AG04450 (cell line): ENCODE data around the gene MPPED2. TPM values are rescaled to one million over a fixed set of nuclear protein-coding genes. Genes with fewer than 3 reads are reported as not detected.

Experiments used
- CTCF ChIA-PET: fragments of 300-600, 350-600 bp; formaldehyde crosslinking; extraction: SDS; loops from one replicate; lab custom pipeline; 2022; ENCODE audit warnings: antibody characterized with exemption, inconsistent platforms; lab: Charles Lee
- POLR2A ChIA-PET: fragments of 350-600 bp; formaldehyde crosslinking; extraction: SDS; loops from one replicate; lab custom pipeline; 2021; ENCODE audit warnings: antibody characterized with exemption, inconsistent platforms; lab: Yijun Ruan, JAX
- DNase-seq: peaks from one replicate; pipeline ENCODE4 v3.0.0-alpha.2; 2011; ENCODE audit warnings: low read depth, low spot score
- H3K27ac ChIP-seq: one replicate; pipeline ENCODE4 v1.5.1; 2012; ENCODE audit warnings: low read depth, low read length, control low read depth
- H3K27me3 ChIP-seq: one replicate; pipeline ENCODE4 v1.6.0; 2012; ENCODE audit warnings: low read length; ENCODE audit not compliant: control insufficient read depth, insufficient read depth
- H3K4me3 ChIP-seq: 2 replicates; pipeline ENCODE4 v1.5.1; 2011; ENCODE audit warnings: mild to moderate bottlenecking, low read depth, low read length, control low read depth
- H3K9me3 ChIP-seq: 2 replicates; pipeline ENCODE4 v1.5.1; 2012; ENCODE audit warnings: low read length; ENCODE audit not compliant: control insufficient read depth, insufficient read depth
- CTCF ChIP-seq: IDR thresholded peaks from 2 replicates; pipeline ENCODE4 v1.5.1; 2011; ENCODE audit warnings: low read depth, low read length, control low read depth, inconsistent platforms
- polyA plus RNA-seq: library from polyadenylated mRNA; depleted of rRNA; stranded (reverse); fragments of >200 nt; gene quantifications from 2 replicates; pipeline ENCODE4 v1.2.3, GENCODE V29; 2011

The MPPED2 gene
- polyA plus RNA-seq, 1 experiment: not detected

GRCh38 chr11:30501744-30502143 lies 84.4 kb downstream of the MPPED2 start:
- no peak for DNase-seq
- no peak overlapping the region for H3K27ac ChIP-seq
- peaks cover 2% of the 10 kb centered on the region for H3K27me3 ChIP-seq
- no peak for TF ChIP-seq CTCF
- no peak overlapping the region for H3K4me3 ChIP-seq
- H3K9me3 ChIP-seq: no peaks in the 10 kb centered on the region
- CTCF ChIA-PET: no interaction called here
- POLR2A ChIA-PET: no interaction called here

- Histone ChIP-seq H3K9me3 (no peaks in the 10 kb centered on the region), H3K27me3 (peaks cover 2% of the 10 kb centered on the region), H3K4me3 (no peak overlapping the region), H3K27ac (no peak overlapping the region)
- DNase-seq: no peak
- ChIA-PET POLR2A (no interaction called here), CTCF (no interaction called here)
- TF ChIP-seq CTCF: no peak
Observed at GRCh38 chr11:30499940-30500339, 86.2 kb downstream of the MPPED2 start.

- CTCF ChIA-PET: no interaction called here
- POLR2A ChIA-PET: no interaction called here
- peaks cover 2% of the 10 kb centered on the region for H3K27me3 ChIP-seq
- H3K9me3 ChIP-seq: no peaks in the 10 kb centered on the region
- H3K4me3 ChIP-seq: no peak overlapping the region
- H3K27ac ChIP-seq: no peak overlapping the region
- TF ChIP-seq CTCF: no peak
- no peak for DNase-seq
Observed at GRCh38 chr11:30497600-30497999, 88.6 kb downstream of the MPPED2 start.

- ChIA-PET CTCF (no interaction called here), POLR2A (no interaction called here)
- Histone ChIP-seq H3K9me3 (no peaks in the 10 kb centered on the region), H3K27ac (no peak overlapping the region), H3K4me3 (no peak overlapping the region), H3K27me3 (peaks cover 2% of the 10 kb centered on the region)
- no peak for TF ChIP-seq CTCF
- no peak for DNase-seq
Observed at GRCh38 chr11:30496935-30497334, 89.2 kb downstream of the MPPED2 start.

- H3K27ac ChIP-seq: no peak overlapping the region
- H3K9me3 ChIP-seq: no peaks in the 10 kb centered on the region
- ChIA-PET POLR2A (no interaction called here), CTCF (no interaction called here)
- no peak overlapping the region for H3K4me3 ChIP-seq
- no peak for TF ChIP-seq CTCF
- H3K27me3 ChIP-seq: peaks cover 2% of the 10 kb centered on the region
- no peak for DNase-seq
Observed at GRCh38 chr11:30495437-30495836, 90.7 kb downstream of the MPPED2 start.
